ENCODE data around the gene CCL17. TPM values are rescaled to one million over a fixed set of nuclear protein-coding genes. Genes with fewer than 3 reads are reported as not detected.

CCL17 gene
- not detected for total RNA-seq

- no peaks in the 10 kb centered on the region for H3K9me3 ChIP-seq (ENCODE audit: control insufficient read depth in 3 of 3, low read length in 3 of 3)
- H3K36me3 ChIP-seq (ENCODE audit: control insufficient read depth in 3 of 3, insufficient read depth in 3 of 3, low read length in 3 of 3): no peaks in the 10 kb centered on the region
- no peak within 1 kb of the TSS for H3K9ac ChIP-seq (ENCODE audit: low read depth in 1 of 3, low read length in 3 of 3)
- H3K4me3 ChIP-seq (ENCODE audit: low read length in 3 of 3): no peak within 1 kb of the TSS
- peaks cover 0 to 2% (median 2%) of the 10 kb centered on the region in 3 donors for H3K4me1 ChIP-seq (ENCODE audit: control insufficient read depth in 3 of 3, insufficient read depth in 3 of 3, low read length in 3 of 3)
- peaks cover 0 to 4% (median 0%) of the 10 kb centered on the region in 3 donors for H3K27me3 ChIP-seq (ENCODE audit: control insufficient read depth in 3 of 3, insufficient read depth in 3 of 3, low read length in 3 of 3)
- no peak within 1 kb of the TSS for H3K27ac ChIP-seq (ENCODE audit: low read depth, low read length)
Observed at GRCh38 chr16:57403965-57404817, at the start of gene CCL17. TSS of gene CCL17 (plus strand) at chr16:57404767. CDS start at chr16:57413933, 9,166 bp downstream.

GRCh38 chr16:57355898-57356414 lies 48.6 kb upstream of the CCL17 start:
- Histone ChIP-seq H3K36me3 (ENCODE audit: control insufficient read depth in 3 of 3, insufficient read depth in 3 of 3, low read length in 3 of 3) (no peaks in the 10 kb centered on the region), H3K4me3 (ENCODE audit: low read length in 3 of 3) (no peak overlapping the region), H3K27ac (ENCODE audit: low read depth, low read length) (no peak overlapping the region), H3K27me3 (ENCODE audit: control insufficient read depth in 3 of 3, insufficient read depth in 3 of 3, low read length in 3 of 3) (peaks cover 0 to 2% (median 0%) of the 10 kb centered on the region in 3 donors), H3K4me1 (ENCODE audit: control insufficient read depth in 3 of 3, insufficient read depth in 3 of 3, low read length in 3 of 3) (no peaks in the 10 kb centered on the region), H3K9me3 (ENCODE audit: control insufficient read depth in 3 of 3, low read length in 3 of 3) (no peaks in the 10 kb centered on the region), H3K9ac (ENCODE audit: low read depth in 1 of 3, low read length in 3 of 3) (no peak overlapping the region)

GRCh38 chr16:57356547-57356946 lies 48.0 kb upstream of the CCL17 start:
- Histone ChIP-seq H3K9ac (ENCODE audit: low read depth in 1 of 3, low read length in 3 of 3) (no peak overlapping the region), H3K9me3 (ENCODE audit: control insufficient read depth in 3 of 3, low read length in 3 of 3) (no peaks in the 10 kb centered on the region), H3K36me3 (ENCODE audit: control insufficient read depth in 3 of 3, insufficient read depth in 3 of 3, low read length in 3 of 3) (no peaks in the 10 kb centered on the region), H3K4me3 (ENCODE audit: low read length in 3 of 3) (no peak overlapping the region), H3K27me3 (ENCODE audit: control insufficient read depth in 3 of 3, insufficient read depth in 3 of 3, low read length in 3 of 3) (peaks cover 0 to 2% (median 0%) of the 10 kb centered on the region in 3 donors), H3K4me1 (ENCODE audit: control insufficient read depth in 3 of 3, insufficient read depth in 3 of 3, low read length in 3 of 3) (no peaks in the 10 kb centered on the region), H3K27ac (ENCODE audit: low read depth, low read length) (no peak overlapping the region)

- Histone ChIP-seq H3K36me3 (ENCODE audit: control insufficient read depth in 3 of 3, insufficient read depth in 3 of 3, low read length in 3 of 3) (no peaks in the 10 kb centered on the region), H3K9me3 (ENCODE audit: control insufficient read depth in 3 of 3, low read length in 3 of 3) (no peaks in the 10 kb centered on the region), H3K4me3 (ENCODE audit: low read length in 3 of 3) (no peak overlapping the region), H3K27ac (ENCODE audit: low read depth, low read length) (no peak overlapping the region), H3K4me1 (ENCODE audit: control insufficient read depth in 3 of 3, insufficient read depth in 3 of 3, low read length in 3 of 3) (no peaks in the 10 kb centered on the region), H3K9ac (ENCODE audit: low read depth in 1 of 3, low read length in 3 of 3) (no peak overlapping the region), H3K27me3 (ENCODE audit: control insufficient read depth in 3 of 3, insufficient read depth in 3 of 3, low read length in 3 of 3) (peaks cover 0 to 2% (median 0%) of the 10 kb centered on the region in 3 donors)
Observed at GRCh38 chr16:57357330-57358085, 47.1 kb upstream of the CCL17 start.

- Histone ChIP-seq H3K4me1 (ENCODE audit: control insufficient read depth in 3 of 3, insufficient read depth in 3 of 3, low read length in 3 of 3) (no peaks in the 10 kb centered on the region), H3K27ac (ENCODE audit: low read depth, low read length) (no peak overlapping the region), H3K27me3 (ENCODE audit: control insufficient read depth in 3 of 3, insufficient read depth in 3 of 3, low read length in 3 of 3) (peaks cover 0 to 2% (median 0%) of the 10 kb centered on the region in 3 donors), H3K36me3 (ENCODE audit: control insufficient read depth in 3 of 3, insufficient read depth in 3 of 3, low read length in 3 of 3) (no peaks in the 10 kb centered on the region), H3K4me3 (ENCODE audit: low read length in 3 of 3) (no peak overlapping the region), H3K9me3 (ENCODE audit: control insufficient read depth in 3 of 3, low read length in 3 of 3) (no peaks in the 10 kb centered on the region), H3K9ac (ENCODE audit: low read depth in 1 of 3, low read length in 3 of 3) (no peak overlapping the region)
Observed at GRCh38 chr16:57358086-57358420, 46.5 kb upstream of the CCL17 start.

GRCh38 chr16:57358527-57359095 lies 46.0 kb upstream of the CCL17 start, which contains the start of gene CCL22:
TSS of gene CCL22 (plus strand) at chr16:57358783. CDS start at chr16:57358817, 34 bp downstream.
- Histone ChIP-seq H3K27ac (ENCODE audit: low read depth, low read length) (no peak within 1 kb of the TSS), H3K9ac (ENCODE audit: low read depth in 1 of 3, low read length in 3 of 3) (no peak within 1 kb of the TSS), H3K4me1 (ENCODE audit: control insufficient read depth in 3 of 3, insufficient read depth in 3 of 3, low read length in 3 of 3) (no peaks in the 10 kb centered on the region), H3K9me3 (ENCODE audit: control insufficient read depth in 3 of 3, low read length in 3 of 3) (no peaks in the 10 kb centered on the region), H3K36me3 (ENCODE audit: control insufficient read depth in 3 of 3, insufficient read depth in 3 of 3, low read length in 3 of 3) (no peaks in the 10 kb centered on the region), H3K4me3 (ENCODE audit: low read length in 3 of 3) (no peak within 1 kb of the TSS), H3K27me3 (ENCODE audit: control insufficient read depth in 3 of 3, insufficient read depth in 3 of 3, low read length in 3 of 3) (peaks cover 0 to 4% (median 0%) of the 10 kb centered on the region in 3 donors)

- H3K4me3 ChIP-seq (ENCODE audit: low read length in 3 of 3): no peak overlapping the region
- peaks cover 0 to 6% (median 0%) of the 10 kb centered on the region in 3 donors for H3K27me3 ChIP-seq (ENCODE audit: control insufficient read depth in 3 of 3, insufficient read depth in 3 of 3, low read length in 3 of 3)
- no peak overlapping the region for H3K27ac ChIP-seq (ENCODE audit: low read depth, low read length)
- H3K4me1 ChIP-seq (ENCODE audit: control insufficient read depth in 3 of 3, insufficient read depth in 3 of 3, low read length in 3 of 3): no peaks in the 10 kb centered on the region
- H3K36me3 ChIP-seq (ENCODE audit: control insufficient read depth in 3 of 3, insufficient read depth in 3 of 3, low read length in 3 of 3): no peaks in the 10 kb centered on the region
- H3K9me3 ChIP-seq (ENCODE audit: control insufficient read depth in 3 of 3, low read length in 3 of 3): no peaks in the 10 kb centered on the region
- no peak overlapping the region for H3K9ac ChIP-seq (ENCODE audit: low read depth in 1 of 3, low read length in 3 of 3)
Observed at GRCh38 chr16:57360321-57360935, 44.1 kb upstream of the CCL17 start.

GRCh38 chr16:57361404-57361803 lies 43.2 kb upstream of the CCL17 start:
- Histone ChIP-seq H3K36me3 (ENCODE audit: control insufficient read depth in 3 of 3, insufficient read depth in 3 of 3, low read length in 3 of 3) (no peaks in the 10 kb centered on the region), H3K27ac (ENCODE audit: low read depth, low read length) (no peak overlapping the region), H3K27me3 (ENCODE audit: control insufficient read depth in 3 of 3, insufficient read depth in 3 of 3, low read length in 3 of 3) (peaks cover 4 to 13% (median 7%) of the 10 kb centered on the region in 3 donors), H3K9me3 (ENCODE audit: control insufficient read depth in 3 of 3, low read length in 3 of 3) (no peaks in the 10 kb centered on the region), H3K9ac (ENCODE audit: low read depth in 1 of 3, low read length in 3 of 3) (no peak overlapping the region), H3K4me1 (ENCODE audit: control insufficient read depth in 3 of 3, insufficient read depth in 3 of 3, low read length in 3 of 3) (peaks cover 0 to 6% (median 2%) of the 10 kb centered on the region in 3 donors), H3K4me3 (ENCODE audit: low read length in 3 of 3) (no peak overlapping the region)

- peaks cover 4 to 13% (median 10%) of the 10 kb centered on the region in 3 donors for H3K27me3 ChIP-seq (ENCODE audit: control insufficient read depth in 3 of 3, insufficient read depth in 3 of 3, low read length in 3 of 3)
- no peak overlapping the region for H3K4me3 ChIP-seq (ENCODE audit: low read length in 3 of 3)
- H3K27ac ChIP-seq (ENCODE audit: low read depth, low read length): no peak overlapping the region
- H3K9ac ChIP-seq (ENCODE audit: low read depth in 1 of 3, low read length in 3 of 3): no peak overlapping the region
- peaks cover 0 to 12% (median 4%) of the 10 kb centered on the region in 3 donors for H3K4me1 ChIP-seq (ENCODE audit: control insufficient read depth in 3 of 3, insufficient read depth in 3 of 3, low read length in 3 of 3)
- H3K9me3 ChIP-seq (ENCODE audit: control insufficient read depth in 3 of 3, low read length in 3 of 3): no peaks in the 10 kb centered on the region
- no peaks in the 10 kb centered on the region for H3K36me3 ChIP-seq (ENCODE audit: control insufficient read depth in 3 of 3, insufficient read depth in 3 of 3, low read length in 3 of 3)
Observed at GRCh38 chr16:57364143-57364542, 40.4 kb upstream of the CCL17 start.

Measured in skeletal muscle tissue (tissue), 4 donors.